Pancreas (tissue), 10 donors: ENCODE data around the gene STIP1. TPM values are rescaled to one million over a fixed set of nuclear protein-coding genes. Genes with fewer than 3 reads are reported as not detected.
"Not testable (repeated sequence)": the region's sequence is repeated elsewhere in the genome, so short reads cannot be mapped to it uniquely, and the experiment has no call there.

Source experiments
- ATAC-seq, 4 donors: fragments of 200-7000 bp; cut with Tn5 transposase; one replicate each; pipeline versions ENCODE4 v1.8.0 to v1.9.1; 2020; ENCODE audit warnings: mild to moderate bottlenecking in 4 of 4, moderate library complexity in 4 of 4
- DNase-seq, 6 donors: peaks; one replicate each; pipeline ENCODE4 v3.0.0-alpha.2; 2020
- FAIRE-seq: peaks from 2 replicates; lab custom pipeline; 2012; peaks lifted over from hg19 to GRCh38; lab: Jason Lieb, UNC
- H3K27ac ChIP-seq, 4 donors: fragments of 200-600 bp; sonication (generic); 1 replicate in 3 of 4; 2 replicates in 1 of 4; pipeline versions ENCODE4 v1.5.0 to v1.8.0; 2020
- H3K27me3 ChIP-seq, 4 donors: fragments of 200-600 bp; one replicate each; pipeline ENCODE4 v1.8.0; 2021
- H3K36me3 ChIP-seq, 3 donors: fragments of 200-600 bp; sonication (generic) in 1 of 3; one replicate each; pipeline versions ENCODE4 v1.5.0 to v1.8.0; 2020 to 2021
- H3K4me1 ChIP-seq, 3 donors: fragments of 200-600 bp; one replicate each; pipeline ENCODE4 v1.8.0; 2021
- H3K4me3 ChIP-seq, 4 donors: fragments of 200-600 bp; sonication (generic) in 2 of 4; one replicate each; pipeline versions ENCODE4 v1.5.0 to v1.8.0; 2020 to 2021
- H3K9me3 ChIP-seq, 4 donors: fragments of 200-600 bp; one replicate each; pipeline ENCODE4 v1.8.0; 2021
- WGBS, 2 donors: extraction: QIAGEN DNeasy Blood & Tissue Kit; methylation state at CpG; one replicate each; pipeline ENCODE4 v1.1.7; 2013; 5-methylcytosine and 5-hydroxymethylcytosine counted together
- intact Hi-C, 3 donors: fragments of 100-400 bp; cut with DNase I; formaldehyde crosslinking; loops; one replicate each; pipeline versions ENCODE4 v1.11.1 to v1.14.2; 2022
- polyA plus RNA-seq, 2 donors: library from polyadenylated mRNA; stranded (reverse); fragments of 200-250 nt; gene quantifications; one replicate each; pipeline ENCODE4 v1.2.3, GENCODE V29; 2013
- total RNA-seq, 6 donors: library from RNA; stranded (reverse); fragmentation: NEBNext Ultra II Directional in 4 of 6; extraction: Animal tissue kit (Norgen Biotek cat#: 25700) in 4 of 6; gene quantifications; one replicate each; pipeline versions ENCODE4 v1.2.1 to v1.2.4, GENCODE V29; 2021 to 2023
- TF ChIP-seq, protein P1 (sequence below), 4 donors: fragments of 200-600 bp; sonication (generic) in 3 of 4; IDR thresholded peaks; one replicate each; pipeline versions ENCODE4 v1.5.0 to v1.8.0; 2021; ENCODE audit warnings: antibody characterized with exemption in 4 of 4
- donor health status: healthy with polysubstance abuse.
- donor health status: DM: no; HTN: no; CAD: no; lungs with moderate emphysema.
- donor health status: DM: no; HTN: no; CAD: no.
- donor health status: control.
- donor health status: control.
- donor health status: Bipolar disorder and iron deficiency.
- donor health status: DM: yes; HTN: yes; CAD: no.
- donor health status: DM: no; HTN: no; CAD: no.
- donor health status: DM: no; HTN: no; CAD: no.
- donor health status: DM: yes; HTN: yes; CAD: no.

The STIP1 gene
- total and polyA plus RNA-seq, 8 donors: 23.7 to 73.0 (median 37.8) TPM

- no peak for FAIRE-seq
- peak in 1 of 6 donors; percentile 54 for DNase-seq
- 88% methylated on average over 17 of the region's 17 CpGs for WGBS, 2 donors
- Histone ChIP-seq H3K27me3 (no peaks in the 10 kb centered on the region), H3K4me1 (peaks cover 0 to 2% (median 0%) of the 10 kb centered on the region in 3 donors), H3K4me3 (no peak overlapping the region), H3K36me3 (no peaks in the 10 kb centered on the region), H3K27ac (no peak overlapping the region), H3K9me3 (no peaks in the 10 kb centered on the region)
- intact Hi-C loops: loop anchor here in 1 of 3 donors (10.0 kb wide), 1 partner anchor 333 kb away; no protein-coding TSS in a partner anchor
- no peak for ATAC-seq
- TF ChIP-seq, protein P1, sequence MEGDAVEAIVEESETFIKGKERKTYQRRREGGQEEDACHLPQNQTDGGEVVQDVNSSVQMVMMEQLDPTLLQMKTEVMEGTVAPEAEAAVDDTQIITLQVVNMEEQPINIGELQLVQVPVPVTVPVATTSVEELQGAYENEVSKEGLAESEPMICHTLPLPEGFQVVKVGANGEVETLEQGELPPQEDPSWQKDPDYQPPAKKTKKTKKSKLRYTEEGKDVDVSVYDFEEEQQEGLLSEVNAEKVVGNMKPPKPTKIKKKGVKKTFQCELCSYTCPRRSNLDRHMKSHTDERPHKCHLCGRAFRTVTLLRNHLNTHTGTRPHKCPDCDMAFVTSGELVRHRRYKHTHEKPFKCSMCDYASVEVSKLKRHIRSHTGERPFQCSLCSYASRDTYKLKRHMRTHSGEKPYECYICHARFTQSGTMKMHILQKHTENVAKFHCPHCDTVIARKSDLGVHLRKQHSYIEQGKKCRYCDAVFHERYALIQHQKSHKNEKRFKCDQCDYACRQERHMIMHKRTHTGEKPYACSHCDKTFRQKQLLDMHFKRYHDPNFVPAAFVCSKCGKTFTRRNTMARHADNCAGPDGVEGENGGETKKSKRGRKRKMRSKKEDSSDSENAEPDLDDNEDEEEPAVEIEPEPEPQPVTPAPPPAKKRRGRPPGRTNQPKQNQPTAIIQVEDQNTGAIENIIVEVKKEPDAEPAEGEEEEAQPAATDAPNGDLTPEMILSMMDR (IDR thresholded peaks at IDR 0.05): no peak
Observed at GRCh38 chr11:64157631-64158394, 28.2 kb upstream of the STIP1 start.

DNA sequence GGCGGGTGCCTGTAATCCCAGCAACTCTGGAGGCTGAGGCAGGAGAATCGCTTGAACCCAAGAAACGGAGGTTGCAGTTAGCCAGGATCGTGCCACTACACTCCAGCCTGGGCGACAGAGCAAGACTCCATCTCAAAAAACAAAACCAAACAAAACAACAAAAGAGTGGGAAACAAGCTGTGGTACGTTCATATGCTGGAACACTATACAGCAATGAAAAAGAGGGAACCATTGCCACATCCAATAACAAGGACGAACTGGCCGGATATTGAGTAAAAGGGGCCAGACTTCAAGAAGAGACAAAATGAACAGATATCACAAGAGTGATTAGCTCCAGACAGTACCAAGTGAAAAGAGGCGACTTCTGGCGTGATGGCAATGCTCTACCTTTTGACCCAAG lies 24.9 kb upstream of the STIP1 start:
- no peaks in the 10 kb centered on the region for H3K27me3 ChIP-seq
- H3K4me1 ChIP-seq: no peaks in the 10 kb centered on the region
- H3K9me3 ChIP-seq: no peaks in the 10 kb centered on the region
- 91 to 98% methylated on average over 10 of the region's 10 CpGs for WGBS, 2 donors
- no peak for FAIRE-seq
- H3K36me3 ChIP-seq: no peaks in the 10 kb centered on the region
- intact Hi-C loops: no loop called here
- no peak for ATAC-seq
- no peak overlapping the region for H3K4me3 ChIP-seq
- TF ChIP-seq, protein P1 (IDR thresholded peaks at IDR 0.05): no peak
- no peak for DNase-seq
- no peak overlapping the region for H3K27ac ChIP-seq

DNA sequence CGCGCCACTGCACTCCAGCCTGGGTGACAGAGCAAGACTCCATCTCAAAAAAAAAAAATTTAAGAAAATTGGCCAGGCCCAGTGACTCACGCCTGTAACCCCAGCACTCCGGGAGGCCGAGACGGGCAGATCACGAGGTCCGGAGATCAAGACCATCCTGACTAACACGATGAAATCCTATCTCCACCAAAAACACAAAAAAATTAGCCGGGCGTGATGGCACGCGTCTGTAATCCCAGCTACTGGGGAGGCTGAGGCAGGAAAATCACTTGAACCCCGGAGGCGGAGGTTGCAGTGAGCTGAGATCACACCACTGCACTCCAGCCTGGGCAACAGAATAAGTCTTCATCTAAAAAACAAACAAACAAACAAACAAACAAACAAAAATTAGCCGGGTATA lies 23.2 kb upstream of the STIP1 start:
- H3K27me3 ChIP-seq, H3K27ac ChIP-seq, ATAC-seq, intact Hi-C loops, H3K4me1 ChIP-seq, H3K4me3 ChIP-seq, FAIRE-seq, H3K36me3 ChIP-seq, H3K9me3 ChIP-seq: not testable (repeated sequence)
- WGBS, 2 donors: 91% methylated on average over 14 to 16 of the region's 16 CpGs
- peak in 1 of 6 donors; percentile 11 for DNase-seq

- TF ChIP-seq, protein P1 (IDR thresholded peaks at IDR 0.05): no peak
- H3K27ac ChIP-seq: no peak overlapping the region
- DNase-seq (peak in 1 of 6 donors; percentile 22), ATAC-seq (no peak), FAIRE-seq (no peak)
- no peaks in the 10 kb centered on the region for H3K4me1 ChIP-seq
- no peaks in the 10 kb centered on the region for H3K27me3 ChIP-seq
- intact Hi-C loops: no loop called here
- no peak overlapping the region for H3K4me3 ChIP-seq
- H3K9me3 ChIP-seq: no peaks in the 10 kb centered on the region
- H3K36me3 ChIP-seq: no peaks in the 10 kb centered on the region
- 88 to 96% methylated on average over 5 of the region's 5 CpGs for WGBS, 2 donors
Observed at GRCh38 chr11:64163951-64164350, 22.0 kb upstream of the STIP1 start.

GRCh38 chr11:64164392-64165312 lies 21.3 kb upstream of the STIP1 start:
- intact Hi-C loops: no loop called here
- Histone ChIP-seq H3K9me3 (no peaks in the 10 kb centered on the region), H3K4me3 (peak overlapping the region; percentile 49 to 80 (median 72)), H3K4me1 (no peaks in the 10 kb centered on the region), H3K27me3 (no peaks in the 10 kb centered on the region), H3K36me3 (no peaks in the 10 kb centered on the region), H3K27ac (peak overlapping the region in 2 of 4 donors; percentile 92 to 97)
- FAIRE-seq (no peak), ATAC-seq (peak; percentile 10 to 31 (median 18)), DNase-seq (peak in 4 of 6 donors; percentile 59 to 82 (median 64))
- WGBS, 2 donors: 20 to 34% methylated on average over 20 of the region's 20 CpGs
- TF ChIP-seq, protein P1 (IDR thresholded peaks at IDR 0.05): no peak
